CD14-positive monocyte (primary cell): ENCODE measurements around the gene DLL4. TPM values are rescaled to one million over a fixed set of nuclear protein-coding genes. Genes with fewer than 3 reads are reported as not detected.

Experiments
- DNase-seq, 3 donors: peaks; one replicate each; pipeline ENCODE4 v3.0.0-alpha.2; 2011 to 2022
- H2AFZ ChIP-seq: 2 replicates; pipeline ENCODE4 v1.6.0; 2012; ENCODE audit warnings: mild to moderate bottlenecking, low read depth, low read length, inconsistent platforms; ENCODE audit not compliant: insufficient read depth, poor library complexity, severe bottlenecking
- H3K27ac ChIP-seq, 2 donors: 1 replicate in 1 of 2; 2 replicates in 1 of 2; pipeline ENCODE4 v1.5.1; 2012 to 2013; ENCODE audit warnings: low read length in 2 of 2, control low read depth in 1 of 2, inconsistent platforms in 1 of 2, low read depth in 1 of 2, mild to moderate bottlenecking in 1 of 2
- H3K27me3 ChIP-seq, 2 donors: one replicate each; pipeline versions ENCODE4 v1.6.0 to v1.6.1; 2011 to 2013; ENCODE audit warnings: low read length in 2 of 2; ENCODE audit not compliant: control insufficient read depth in 2 of 2, insufficient read depth in 2 of 2
- H3K36me3 ChIP-seq, 2 donors: replicated peaks in 1 of 2; 1 replicate in 1 of 2; 2 replicates in 1 of 2; pipeline versions ENCODE4 v1.5.1 to v1.6.1; 2012 to 2013; ENCODE audit warnings: low read length in 2 of 2, control low read depth in 1 of 2, inconsistent platforms in 1 of 2, mild to moderate bottlenecking in 1 of 2; ENCODE audit not compliant: insufficient read depth in 2 of 2, control insufficient read depth in 1 of 2
- H3K4me1 ChIP-seq, 2 donors: 1 replicate in 1 of 2; 2 replicates in 1 of 2; pipeline versions ENCODE4 v1.5.1 to v1.6.1; 2012 to 2013; ENCODE audit warnings: low read length in 2 of 2, control low read depth in 1 of 2, inconsistent platforms in 1 of 2, mild to moderate bottlenecking in 1 of 2, moderate library complexity in 1 of 2; ENCODE audit not compliant: insufficient read depth in 2 of 2, control insufficient read depth in 1 of 2
- H3K4me2 ChIP-seq: replicated peaks from 2 replicates; pipeline ENCODE3; 2012; ENCODE audit warnings: low read length, moderate library complexity, mild to moderate bottlenecking; ENCODE audit not compliant: poor library complexity, severe bottlenecking; ENCODE audit errors: extremely low read depth
- H3K4me3 ChIP-seq, 3 experiments: fragments of 200-600 bp in 1 of 3; sonication (generic) in 1 of 3; replicated peaks in 1 of 3; 1 replicate in 2 of 3; 2 replicates in 1 of 3; pipeline ENCODE4 v1.5.1; 2011 to 2013; ENCODE audit warnings: low read length in 3 of 3, mild to moderate bottlenecking in 3 of 3, control low read depth in 2 of 3, low read depth in 2 of 3, inconsistent platforms in 1 of 3, moderate library complexity in 1 of 3
- H3K79me2 ChIP-seq: 2 replicates; pipeline ENCODE4 v1.6.0; 2012; ENCODE audit warnings: mild to moderate bottlenecking, control low read depth, inconsistent platforms, low read length, moderate library complexity; ENCODE audit not compliant: insufficient read depth
- H3K9ac ChIP-seq: 2 replicates; pipeline ENCODE4 v1.6.0; 2017; ENCODE audit warnings: low read length, mild to moderate bottlenecking; ENCODE audit not compliant: insufficient read depth, poor library complexity, severe bottlenecking
- H3K9me3 ChIP-seq, 2 donors: replicated peaks in 1 of 2; 1 replicate in 1 of 2; 2 replicates in 1 of 2; pipeline versions ENCODE4 v1.5.1 to v1.6.1; 2012 to 2013; ENCODE audit warnings: low read length in 2 of 2, control low read depth in 1 of 2; ENCODE audit not compliant: control insufficient read depth in 1 of 2, insufficient read depth in 1 of 2
- H4K20me1 ChIP-seq: 2 replicates; pipeline ENCODE4 v1.6.0; 2012; ENCODE audit warnings: mild to moderate bottlenecking, low read length, control low read depth, moderate library complexity; ENCODE audit not compliant: insufficient read depth
- H3K27ac Mint-ChIP-seq, 7 donors: one replicate each; pipeline ENCODE4 v1.8.0; 2020; ENCODE audit warnings: mild to moderate bottlenecking in 7 of 7, mixed read lengths in 7 of 7, moderate library complexity in 6 of 7, inconsistent platforms in 2 of 7
- H3K27me3 Mint-ChIP-seq, 3 donors: one replicate each; pipeline ENCODE4 v1.8.0; 2021 to 2022; ENCODE audit warnings: low read depth in 3 of 3, mild to moderate bottlenecking in 3 of 3, mixed read lengths in 3 of 3, moderate library complexity in 3 of 3, inconsistent platforms in 1 of 3
- H3K36me3 Mint-ChIP-seq, 2 donors: one replicate each; pipeline ENCODE4 v1.8.0; 2020; ENCODE audit warnings: mixed read lengths in 2 of 2, inconsistent platforms in 1 of 2, mild to moderate bottlenecking in 1 of 2
- H3K4me1 Mint-ChIP-seq: one replicate; pipeline ENCODE4 v1.8.0; 2020; ENCODE audit warnings: mild to moderate bottlenecking, mixed read lengths
- H3K4me3 Mint-ChIP-seq, 2 donors: one replicate each; pipeline ENCODE4 v1.8.0; 2020; ENCODE audit warnings: mild to moderate bottlenecking in 2 of 2, mixed read lengths in 2 of 2, moderate library complexity in 1 of 2
- H3K9me3 Mint-ChIP-seq, 7 donors: one replicate each; pipeline ENCODE4 v1.8.0; 2020 to 2022; ENCODE audit warnings: mixed read lengths in 7 of 7, mild to moderate bottlenecking in 6 of 7, moderate library complexity in 6 of 7, inconsistent platforms in 2 of 7
- WGBS: methylation state at CpG from one replicate; pipeline ENCODE4 v1.1.5; 2013; ENCODE audit warnings: missing lambda C conversion rate; ENCODE audit not compliant: insufficient coverage; 5-methylcytosine and 5-hydroxymethylcytosine counted together
- intact Hi-C, 2 donors: fragments of 100-400 bp; cut with micrococcal nuclease; formaldehyde crosslinking; loops; one replicate each; pipeline versions ENCODE4 v1.15.0 to v1.15.1; 2023
- polyA plus RNA-seq, 3 donors: library from polyadenylated mRNA; depleted of rRNA in 1 of 3; unstranded in 2 of 3; stranded (reverse) in 1 of 3; fragments of 300-500 nt in 2 of 3; fragments of >200 nt in 1 of 3; fragmentation: Illumina TruSeq in 2 of 3; gene quantifications; 1 replicate in 2 of 3; 2 replicates in 1 of 3; pipeline ENCODE4 v1.2.3, GENCODE V29; 2012 to 2021
- TF ChIP-seq, protein P1 (sequence below): fragments of 200-600 bp; IDR thresholded peaks from one replicate; pipeline ENCODE4 v1.8.0; 2022; ENCODE audit warnings: antibody characterized with exemption, mild to moderate bottlenecking

DLL4 gene
- polyA plus RNA-seq, 3 donors, result 0.07 TPM; not detected in 2

DNA sequence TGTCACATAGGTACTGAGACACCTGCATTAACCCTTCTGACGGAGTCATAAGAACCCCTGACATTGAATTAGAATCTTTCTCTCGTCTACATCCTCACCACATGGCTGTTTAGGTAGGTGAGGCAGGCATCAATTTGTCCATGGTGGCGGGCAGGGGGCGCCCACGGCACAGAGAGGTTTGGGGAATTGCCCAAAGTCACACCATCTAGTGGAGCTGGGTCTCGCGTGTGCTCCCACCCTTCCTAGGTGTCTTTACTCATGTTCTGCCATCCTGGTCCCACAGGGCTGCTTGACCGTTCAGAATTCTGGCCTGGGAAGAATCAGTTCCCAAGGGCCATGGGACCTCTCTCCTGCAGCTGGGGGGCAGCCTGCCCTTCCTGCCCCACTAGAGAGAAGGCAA, 14.7 kb upstream of the DLL4 start:
- Mint-ChIP-seq H3K9me3 (peaks cover 0 to 2% (median 0%) of the 10 kb centered on the region in 7 donors), H3K36me3 (no peaks in the 10 kb centered on the region), H3K4me1 (peaks cover 20% of the 10 kb centered on the region), H3K27me3 (peaks cover 0 to 7% (median 5%) of the 10 kb centered on the region in 3 donors), H3K4me3 (no peak overlapping the region), H3K27ac (no peak overlapping the region)
- Histone ChIP-seq H3K4me1 (peaks cover 16 to 19% of the 10 kb centered on the region in 2 donors), H3K9ac (no peak overlapping the region), H3K4me2 (no peak overlapping the region), H2AFZ (no peak overlapping the region), H3K9me3 (no peaks in the 10 kb centered on the region), H3K4me3 (no peak overlapping the region), H3K79me2 (no peaks in the 10 kb centered on the region), H3K27me3 (no peaks in the 10 kb centered on the region), H3K36me3 (no peaks in the 10 kb centered on the region), H4K20me1 (no peaks in the 10 kb centered on the region), H3K27ac (no peak overlapping the region)
- no peak for DNase-seq
- intact Hi-C loops, result no loop called here
- TF ChIP-seq, protein P1, sequence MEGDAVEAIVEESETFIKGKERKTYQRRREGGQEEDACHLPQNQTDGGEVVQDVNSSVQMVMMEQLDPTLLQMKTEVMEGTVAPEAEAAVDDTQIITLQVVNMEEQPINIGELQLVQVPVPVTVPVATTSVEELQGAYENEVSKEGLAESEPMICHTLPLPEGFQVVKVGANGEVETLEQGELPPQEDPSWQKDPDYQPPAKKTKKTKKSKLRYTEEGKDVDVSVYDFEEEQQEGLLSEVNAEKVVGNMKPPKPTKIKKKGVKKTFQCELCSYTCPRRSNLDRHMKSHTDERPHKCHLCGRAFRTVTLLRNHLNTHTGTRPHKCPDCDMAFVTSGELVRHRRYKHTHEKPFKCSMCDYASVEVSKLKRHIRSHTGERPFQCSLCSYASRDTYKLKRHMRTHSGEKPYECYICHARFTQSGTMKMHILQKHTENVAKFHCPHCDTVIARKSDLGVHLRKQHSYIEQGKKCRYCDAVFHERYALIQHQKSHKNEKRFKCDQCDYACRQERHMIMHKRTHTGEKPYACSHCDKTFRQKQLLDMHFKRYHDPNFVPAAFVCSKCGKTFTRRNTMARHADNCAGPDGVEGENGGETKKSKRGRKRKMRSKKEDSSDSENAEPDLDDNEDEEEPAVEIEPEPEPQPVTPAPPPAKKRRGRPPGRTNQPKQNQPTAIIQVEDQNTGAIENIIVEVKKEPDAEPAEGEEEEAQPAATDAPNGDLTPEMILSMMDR, result no peak
- WGBS, result 83% methylated on average over 3 of the region's 8 CpGs

DNA sequence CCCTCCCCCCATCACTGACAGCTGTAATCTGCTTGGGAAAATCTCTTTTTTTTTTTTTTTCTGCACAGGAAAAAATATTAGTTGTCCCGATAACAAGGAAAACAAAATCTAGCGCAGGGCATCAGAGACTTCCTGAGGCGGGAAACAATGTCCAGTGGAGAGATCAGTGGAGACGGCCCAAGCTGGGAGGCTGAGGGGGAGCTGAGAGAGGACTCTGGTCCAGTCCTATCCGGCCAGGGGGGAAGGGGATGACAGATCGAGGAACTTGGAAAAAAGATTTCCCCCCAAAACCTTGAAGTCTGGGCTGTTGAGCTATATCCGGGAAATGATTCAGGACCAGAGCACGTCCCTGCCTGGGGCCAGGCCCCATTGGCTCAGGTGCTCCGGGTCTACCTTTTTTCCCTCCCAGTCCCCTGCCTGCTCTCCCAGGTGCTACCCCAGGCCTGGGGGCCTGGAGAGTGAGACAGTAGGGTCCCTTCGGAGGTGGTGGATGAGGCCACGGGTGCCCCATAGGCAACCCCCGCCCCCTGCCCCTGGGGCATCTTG, 14.0 kb upstream of the DLL4 start:
- Mint-ChIP-seq H3K27ac (no peak overlapping the region), H3K4me1 (peaks cover 13% of the 10 kb centered on the region), H3K36me3 (no peaks in the 10 kb centered on the region), H3K9me3 (peaks cover 0 to 2% (median 0%) of the 10 kb centered on the region in 7 donors), H3K27me3 (peaks cover under 1 to 7% (median 3%) of the 10 kb centered on the region in 3 donors), H3K4me3 (no peak overlapping the region)
- H3K4me1 ChIP-seq, result peaks cover 9 to 12% of the 10 kb centered on the region in 2 donors
- H3K9me3 ChIP-seq, result no peaks in the 10 kb centered on the region
- H3K36me3 ChIP-seq, result no peaks in the 10 kb centered on the region
- H3K9ac ChIP-seq, result no peak overlapping the region
- H3K79me2 ChIP-seq, result no peaks in the 10 kb centered on the region
- no peaks in the 10 kb centered on the region for H4K20me1 ChIP-seq
- intact Hi-C loops, result no loop called here
- DNase-seq, result no peak
- H3K27ac ChIP-seq, result no peak overlapping the region
- WGBS, result 95% methylated on average over 7 of the region's 12 CpGs
- TF ChIP-seq, protein P1, result no peak
- H2AFZ ChIP-seq, result no peak overlapping the region
- no peak overlapping the region for H3K4me2 ChIP-seq
- H3K27me3 ChIP-seq, result no peaks in the 10 kb centered on the region
- no peak overlapping the region for H3K4me3 ChIP-seq
